HG03159 (cell line): Measurements from ENCODE around the gene CRKL.
"Not testable (repeated sequence)": the region's sequence is repeated elsewhere in the genome, so short reads cannot be mapped to it uniquely, and the experiment has no call there.

Source experiments
- ATAC-seq: cut with Tn5 transposase; IDR thresholded peaks from one replicate; pipeline ENCODE4 v1.9.1; 2021; ENCODE audit warnings: mild to moderate bottlenecking, moderate library complexity; ENCODE audit not compliant: unreplicated experiment

Gene CRKL

DNA sequence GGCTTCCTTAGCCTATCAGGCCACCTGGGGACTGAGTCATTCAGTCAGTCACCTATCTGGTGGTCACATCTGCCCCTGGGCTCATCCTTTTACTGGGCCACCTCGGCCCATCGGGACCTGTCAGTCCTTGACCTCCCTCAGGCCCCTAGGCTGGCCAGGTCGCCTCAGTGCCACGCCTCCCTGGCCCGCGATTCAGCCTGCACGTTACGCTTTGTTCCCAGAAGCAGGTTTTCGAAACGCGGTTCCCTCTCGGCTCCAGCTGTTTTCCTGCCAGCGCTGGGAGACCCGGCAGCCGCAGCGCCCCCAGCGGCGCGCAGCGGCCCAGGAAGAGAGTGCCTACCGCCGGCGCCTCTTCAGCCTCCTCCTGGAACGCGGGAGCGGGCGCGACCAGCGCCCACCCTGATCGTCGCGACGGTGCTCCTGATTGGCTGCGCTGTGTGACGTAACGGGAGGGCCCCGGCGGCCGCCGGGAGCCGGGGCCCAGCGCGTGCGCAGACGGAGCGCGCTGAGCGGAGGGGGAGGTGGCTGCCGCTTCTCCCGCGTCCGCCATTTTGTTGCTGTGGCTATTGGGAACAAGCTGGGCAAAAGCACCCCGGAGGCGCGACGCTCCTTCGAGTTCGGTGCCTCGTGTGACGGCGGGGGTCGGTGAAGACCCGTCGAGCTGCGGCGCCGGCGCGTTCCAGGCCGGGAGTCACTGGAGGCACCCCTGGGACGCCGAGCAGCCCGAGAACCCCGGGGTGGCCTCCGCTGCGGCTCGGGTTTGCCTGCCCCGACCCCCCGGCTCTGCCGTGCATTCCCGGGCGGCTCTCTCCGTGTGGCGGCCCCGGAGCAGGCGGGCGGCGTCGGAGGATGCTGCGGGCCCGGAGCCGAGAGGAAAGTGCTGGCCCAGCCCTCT, at the start of gene CRKL:
TSS of gene CRKL (plus strand) at position 492 of the 895 bp plus-strand sequence. CDS start 528 bp downstream, outside the sequence.
- ATAC-seq: peak; percentile 94

DNA sequence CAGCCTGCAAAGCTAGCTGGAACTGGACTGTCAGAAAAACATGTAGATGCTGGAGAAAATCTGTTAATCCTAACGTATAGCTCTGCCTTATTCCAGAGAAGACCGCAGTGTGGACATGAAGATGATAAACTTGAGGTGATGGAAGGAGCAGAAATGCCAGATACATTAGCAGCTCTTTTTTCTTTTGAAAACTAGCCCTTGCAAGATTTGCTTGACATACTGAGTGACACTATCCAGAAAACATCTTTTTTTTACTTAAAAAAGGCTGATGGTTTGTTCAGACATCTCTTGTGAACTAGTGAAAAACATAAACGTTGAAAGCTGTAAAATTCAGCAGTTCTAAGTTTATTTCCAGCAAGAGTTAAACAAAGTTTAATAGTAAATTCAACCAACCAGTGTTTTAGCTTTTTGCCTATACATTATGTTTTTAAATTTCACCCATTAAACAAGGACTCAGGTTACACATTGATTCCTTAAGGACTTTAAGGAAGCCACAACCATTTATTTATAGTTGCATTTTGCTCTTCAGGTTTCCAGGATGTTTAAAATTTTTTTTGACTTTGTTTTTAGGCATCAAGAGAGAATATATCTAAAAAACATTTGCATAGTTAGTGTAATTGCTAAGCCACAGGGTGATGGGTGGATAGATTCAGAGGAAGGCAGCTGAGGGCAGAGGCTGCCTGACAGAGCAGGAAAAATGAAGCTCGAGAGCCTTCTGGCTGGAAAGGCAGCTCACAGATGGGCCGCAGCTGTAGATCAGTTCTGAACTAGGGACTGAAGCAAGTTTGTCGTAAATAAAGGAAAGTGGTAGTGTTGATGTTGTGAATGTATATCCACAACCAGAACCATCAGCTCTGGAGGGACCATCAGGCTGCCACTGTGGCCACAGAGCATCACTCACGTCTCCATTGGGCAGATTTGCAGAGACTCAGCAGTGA, 48.9 kb upstream of the CRKL start:
- no peak for ATAC-seq

DNA sequence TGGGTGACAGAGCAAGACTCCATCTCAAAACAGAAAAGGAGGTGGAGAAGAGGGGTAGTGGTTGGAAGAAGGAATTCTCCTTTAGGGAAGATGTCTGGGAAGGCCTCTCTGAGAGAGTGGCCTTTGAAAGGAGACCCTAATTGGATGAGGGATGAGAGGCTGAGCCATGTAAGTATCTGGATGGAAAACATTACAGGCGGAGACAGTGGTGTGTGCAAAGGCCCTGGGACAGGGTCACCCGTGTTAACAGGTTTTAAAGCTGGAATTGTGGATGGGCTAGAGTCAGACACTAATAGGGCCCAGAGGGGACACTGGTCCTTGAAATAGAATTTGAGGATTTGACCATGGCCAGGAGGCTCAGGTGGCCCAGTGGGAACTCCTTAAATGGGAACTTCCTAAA, 48.0 kb upstream of the CRKL start:
- no peak for ATAC-seq

DNA sequence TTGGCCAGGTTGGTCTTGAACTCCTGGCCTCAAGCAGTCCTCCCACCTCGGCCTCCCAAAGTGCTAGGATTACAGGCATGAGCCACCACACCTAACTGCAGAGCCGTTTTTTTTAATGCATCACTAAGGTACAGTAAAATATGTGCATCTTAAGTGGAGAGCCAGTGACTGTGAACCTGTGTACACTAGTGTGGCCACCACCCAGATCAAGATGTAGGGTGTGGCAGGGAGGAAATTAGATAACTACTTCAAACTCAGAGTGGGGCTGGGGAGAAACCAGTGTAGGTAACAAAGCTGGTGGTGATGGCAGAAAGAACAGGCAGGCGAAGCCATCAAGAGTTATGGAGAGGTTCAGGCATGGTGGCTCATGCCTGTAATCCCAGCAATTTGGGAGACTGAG, 44.0 kb upstream of the CRKL start:
- no peak for ATAC-seq

- ATAC-seq: no peak
These were observed 41.9 kb upstream of the CRKL start for GRCh38 chr22:20875296-20875695.

GRCh38 chr22:20877715-20878114, 39.5 kb upstream of the CRKL start:
- no peak for ATAC-seq

DNA sequence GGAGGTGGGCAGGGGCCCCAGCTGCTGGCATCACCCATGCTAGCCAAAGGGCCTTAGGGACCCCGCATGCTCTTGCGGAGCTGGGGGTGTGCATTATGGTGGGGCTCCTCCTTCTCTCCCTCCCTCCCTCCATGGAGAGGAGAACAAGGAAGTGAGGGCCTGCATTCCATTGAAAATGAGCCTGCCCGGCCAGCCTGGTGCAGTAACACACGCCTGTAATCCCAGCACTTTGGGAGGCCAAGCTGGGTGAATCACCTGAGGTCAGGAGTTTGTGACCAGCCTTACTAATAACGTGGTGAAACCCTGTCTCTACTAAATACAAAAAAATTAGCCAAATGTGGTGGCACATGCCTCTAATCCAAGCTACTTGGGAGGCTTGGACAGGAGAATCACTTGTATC, 36.0 kb upstream of the CRKL start:
- ATAC-seq: no peak

- no peak for ATAC-seq
These were observed 35.1 kb upstream of the CRKL start for GRCh38 chr22:20881869-20882815.

DNA sequence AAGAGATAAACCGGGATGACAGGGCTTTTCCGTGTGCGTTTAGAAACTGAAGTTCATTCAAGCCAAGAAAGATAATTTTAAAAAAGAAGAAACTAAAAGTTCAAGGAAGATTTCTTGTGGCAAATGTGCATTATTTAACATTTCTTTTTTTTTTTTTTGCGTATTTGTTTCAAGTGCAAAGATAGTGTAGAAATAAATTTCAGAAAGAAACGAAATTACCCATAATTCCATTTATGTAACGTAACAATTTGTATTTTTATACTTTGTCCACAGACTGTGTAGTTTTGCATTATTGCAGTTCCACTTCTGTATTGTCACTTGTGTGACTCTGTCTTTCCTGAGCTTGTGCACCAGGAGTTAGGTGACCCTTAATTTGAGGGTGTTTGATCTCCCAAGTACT, 34.4 kb upstream of the CRKL start:
- ATAC-seq: no peak

GRCh38 chr22:20884454-20884853, 32.8 kb upstream of the CRKL start:
- no peak for ATAC-seq

GRCh38 chr22:20885017-20885556, 32.1 kb upstream of the CRKL start:
- ATAC-seq: no peak

GRCh38 chr22:20885557-20886323, 31.5 kb upstream of the CRKL start:
- no peak for ATAC-seq

GRCh38 chr22:20887375-20887774, 29.8 kb upstream of the CRKL start:
- ATAC-seq: no peak

- no peak for ATAC-seq
These were observed 28.0 kb upstream of the CRKL start for GRCh38 chr22:20889025-20889704.

DNA sequence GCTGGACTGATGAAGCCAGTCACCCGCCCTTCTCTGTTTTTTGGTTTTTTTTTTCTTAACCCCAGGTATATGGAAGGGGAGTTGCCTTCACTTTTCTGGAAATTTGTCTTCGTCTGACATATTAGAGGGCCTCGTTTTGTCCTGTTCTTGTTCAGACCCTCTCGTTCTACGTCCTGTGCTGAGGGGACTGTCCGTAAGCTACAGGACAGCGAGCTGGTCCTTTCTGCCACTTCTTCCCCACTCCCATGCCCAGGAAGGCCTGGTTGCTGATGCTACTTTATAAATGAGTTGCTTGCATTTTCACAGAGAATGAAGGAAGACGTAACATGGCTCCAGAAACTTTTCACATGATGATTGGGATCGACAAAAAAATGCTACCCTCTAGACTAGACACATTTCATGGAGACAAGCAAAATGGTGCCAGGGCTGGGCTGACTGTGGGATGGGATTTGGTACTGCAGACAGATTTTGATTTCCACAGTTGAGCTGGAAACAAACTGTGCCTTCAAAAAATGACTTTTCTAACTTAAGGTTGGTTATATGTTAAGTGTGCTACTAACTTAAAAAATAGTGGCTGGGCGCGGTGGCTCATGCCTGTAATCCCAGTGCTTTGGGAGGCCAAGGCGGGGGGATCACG, 27.2 kb upstream of the CRKL start:
- ATAC-seq: no peak

GRCh38 chr22:20890975-20891374, 26.2 kb upstream of the CRKL start:
- no peak for ATAC-seq

DNA sequence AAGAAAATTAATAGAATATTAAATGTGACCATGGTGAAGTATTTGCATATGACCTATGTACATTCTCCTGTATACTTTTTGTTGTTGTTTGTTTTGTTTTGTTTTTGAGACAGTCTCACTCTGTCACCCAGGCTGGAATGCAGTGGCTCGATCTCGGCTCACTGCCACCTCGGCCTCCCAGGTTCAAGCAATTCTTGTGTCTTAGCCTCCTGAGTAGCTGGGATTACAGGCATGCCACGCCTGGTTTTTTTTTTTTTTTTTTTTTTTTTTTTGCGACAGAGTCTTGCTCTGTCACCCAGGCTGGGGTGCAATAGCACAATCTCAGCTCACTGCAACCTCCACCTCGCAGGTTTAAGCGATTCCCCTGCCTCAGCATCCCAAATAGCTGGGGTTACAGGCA, 19.5 kb upstream of the CRKL start:
- ATAC-seq: not testable (repeated sequence)

DNA sequence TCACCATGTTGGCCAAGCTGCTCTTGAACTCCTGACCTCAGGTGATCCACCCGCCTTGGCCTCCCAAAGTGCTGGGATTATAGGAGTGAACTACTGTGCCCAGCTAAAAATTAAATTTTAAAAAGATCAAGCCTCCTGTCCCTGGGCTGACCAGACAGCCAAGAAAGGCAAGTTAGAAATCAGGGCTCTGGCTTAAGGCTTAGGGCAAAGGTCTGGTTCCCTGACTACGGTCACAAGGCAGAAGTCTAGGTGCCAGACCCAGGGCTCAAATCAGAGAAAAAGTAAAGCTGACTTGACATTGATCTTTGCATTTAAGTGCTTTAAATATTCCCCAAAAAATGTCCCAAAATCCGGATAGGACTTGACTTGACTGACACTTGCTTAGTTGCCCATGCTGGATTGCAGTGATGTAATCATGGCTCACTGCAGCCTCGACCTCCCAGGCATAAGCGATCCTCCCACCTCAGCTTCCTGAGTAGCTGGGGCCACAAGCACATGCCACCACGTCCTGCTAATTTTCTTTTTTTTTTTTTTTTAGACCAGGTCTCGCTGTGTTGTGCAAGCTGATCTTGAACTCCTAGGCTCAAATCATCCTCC, 17.3 kb upstream of the CRKL start:
- no peak for ATAC-seq
